GM10248 (cell line): Measurements from ENCODE around the gene SPECC1L.
"Not testable (repeated sequence)": the region's sequence is repeated elsewhere in the genome, so short reads cannot be mapped to it uniquely, and the experiment has no call there.

Experiments
- CTCF ChIA-PET: fragments of 300-600 bp; sonication (Branson Sonifier 250); formaldehyde crosslinking; extraction: SDS; loops from one replicate; lab custom pipeline; 2021; ENCODE audit warnings: antibody characterized with exemption; lab: Yijun Ruan, JAX
- POLR2A ChIA-PET: fragments of 350-650 bp; sonication (Branson Sonifier 250); formaldehyde crosslinking; extraction: SDS; loops from one replicate; lab custom pipeline; 2020; ENCODE audit warnings: antibody characterized with exemption; lab: Yijun Ruan, JAX
- DNase-seq: peaks from one replicate; pipeline ENCODE4 v3.0.0; 2012; ENCODE audit errors: extremely low spot score
- CTCF ChIP-seq: IDR thresholded peaks from 2 replicates; pipeline ENCODE4 v1.5.1; 2012; ENCODE audit warnings: mild to moderate bottlenecking, low read depth; ENCODE audit errors: extremely low read depth, missing control alignments, control extremely low read depth

SPECC1L gene

GRCh38 chr22:24247011-24247507, 23.6 kb upstream of the SPECC1L start:
- ChIA-PET POLR2A (no interaction called here), CTCF (interaction anchor here (0.9 to 1.8 kb wide), 3 partner anchors 16 to 90 kb away, joined by 3 to 6 read pairs (median 4); no protein-coding TSS in a partner anchor)
- DNase-seq: no peak
- no peak for TF ChIP-seq CTCF

DNA sequence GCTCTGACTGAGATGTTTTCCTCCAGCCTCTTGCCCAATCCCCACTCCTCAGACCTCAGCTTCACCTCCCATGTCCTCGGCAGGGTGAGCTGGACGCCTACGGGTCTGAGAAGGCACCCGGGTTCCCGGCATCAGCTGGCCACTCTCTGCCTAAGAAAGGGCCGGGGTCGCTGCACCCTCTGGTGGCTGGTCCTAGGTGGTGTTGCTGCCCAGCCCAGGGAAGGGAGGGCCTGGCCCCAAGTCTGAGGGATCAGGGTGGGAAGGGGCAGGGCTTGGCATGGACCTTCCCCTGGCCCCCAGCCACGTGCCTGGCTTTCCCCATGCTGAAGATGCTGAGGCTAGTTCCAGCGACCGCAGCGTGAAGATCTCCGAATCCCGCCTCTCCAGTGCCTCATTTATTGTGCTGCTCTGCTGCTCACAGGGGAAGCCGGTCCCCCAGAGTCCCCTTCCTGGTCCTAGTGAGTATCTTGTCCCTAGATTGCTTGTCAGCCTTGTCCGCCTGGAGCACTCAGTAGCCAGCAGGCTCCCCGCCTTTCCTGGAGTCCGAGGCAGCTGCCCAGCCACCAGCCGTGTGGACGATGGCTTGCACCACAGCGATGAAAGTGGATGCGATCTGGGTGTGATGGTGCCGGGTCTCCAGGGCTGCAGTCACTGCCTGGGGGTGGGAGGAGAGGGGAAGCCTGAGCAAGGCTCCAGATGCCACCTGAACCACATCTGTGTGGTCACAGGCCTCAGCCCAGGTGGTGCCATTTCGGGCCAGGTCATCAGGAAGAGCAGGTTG, 22.9 kb upstream of the SPECC1L start:
- CTCF ChIA-PET: interaction anchor here (0.9 to 1.8 kb wide), 3 partner anchors 17 to 90 kb away, joined by 3 to 6 read pairs (median 4); no protein-coding TSS in a partner anchor
- POLR2A ChIA-PET: no interaction called here
- peak; percentile 85 for DNase-seq
- TF ChIP-seq CTCF: peak; percentile 69

DNA sequence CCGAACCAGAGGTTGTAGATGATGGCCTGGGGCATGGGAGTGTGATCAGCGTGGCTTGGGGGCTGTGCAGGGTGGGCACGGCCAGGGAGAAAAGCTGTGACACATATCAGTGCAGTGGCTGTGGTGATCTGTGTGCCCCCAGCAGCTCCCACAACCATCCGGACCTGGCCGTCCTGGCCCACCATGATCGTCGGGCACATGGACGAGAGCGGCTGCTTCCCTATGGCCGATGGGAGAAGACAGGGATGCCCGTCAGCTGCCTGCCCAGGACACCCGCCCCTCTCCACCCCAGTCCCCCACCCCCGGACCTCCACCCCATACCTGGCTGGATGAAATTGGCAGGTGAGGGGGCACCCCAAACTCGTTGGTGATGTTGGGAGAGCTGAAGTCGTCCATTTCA, 22.0 kb upstream of the SPECC1L start:
- DNase-seq, POLR2A ChIA-PET: not testable (repeated sequence)
- CTCF ChIA-PET: interaction anchor here (1.8 kb wide), 1 partner anchor 91 kb away, joined by 4 read pairs; no protein-coding TSS in a partner anchor

- DNase-seq, POLR2A ChIA-PET, CTCF ChIA-PET: not testable (repeated sequence)
Measured at GRCh38 chr22:24249413-24249812, 21.2 kb upstream of the SPECC1L start.

DNA sequence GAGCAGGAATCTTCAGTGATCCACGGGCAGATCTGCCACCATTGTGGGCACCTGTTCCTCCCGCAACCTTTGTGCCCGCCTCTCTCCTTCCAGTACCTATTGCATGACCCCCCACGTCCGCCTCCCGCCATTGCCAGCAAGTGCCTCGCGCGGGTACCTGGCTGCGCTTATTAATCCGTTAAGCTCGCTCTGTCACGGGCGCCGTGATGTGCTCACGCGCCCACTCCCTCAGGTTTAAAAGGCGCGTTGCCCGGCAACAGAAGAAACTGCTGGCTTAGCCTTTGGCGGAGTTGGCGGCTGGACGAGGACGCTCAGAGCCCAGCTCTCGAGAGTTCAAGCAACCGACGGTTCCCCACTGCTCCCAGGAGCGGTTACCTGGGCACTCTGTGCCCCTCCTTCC, 19.3 kb upstream of the SPECC1L start:
- DNase-seq, CTCF ChIA-PET, POLR2A ChIA-PET: not testable (repeated sequence)

- CTCF ChIA-PET, DNase-seq: not testable (repeated sequence)
Measured at GRCh38 chr22:24253126-24253525, 17.5 kb upstream of the SPECC1L start.

DNA sequence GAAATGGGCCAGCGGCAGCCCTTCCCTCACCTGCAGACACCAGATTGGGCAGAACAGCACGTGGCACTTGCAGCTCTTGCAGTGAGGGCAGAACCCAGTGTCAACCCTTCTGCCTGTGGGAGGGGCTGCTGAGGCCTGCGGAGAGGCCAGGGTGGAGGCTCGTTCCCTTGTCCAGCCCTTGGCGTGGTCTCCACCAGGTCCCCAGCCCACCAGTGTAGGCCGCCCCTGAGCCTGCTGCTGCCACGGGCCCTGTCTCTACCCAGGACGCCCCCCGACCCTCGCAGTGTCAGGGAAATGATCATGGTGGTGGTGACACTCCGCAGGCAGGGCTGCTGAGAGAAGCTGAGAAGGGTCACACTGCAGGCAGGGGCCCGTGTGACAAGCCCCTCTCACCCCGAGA, 14.5 kb upstream of the SPECC1L start:
- POLR2A ChIA-PET, CTCF ChIA-PET, DNase-seq: not testable (repeated sequence)

More at GRCh38 chr22:24253126-24253525, 17.5 kb upstream of the SPECC1L start:
- POLR2A ChIA-PET: not testable (repeated sequence)

DNA sequence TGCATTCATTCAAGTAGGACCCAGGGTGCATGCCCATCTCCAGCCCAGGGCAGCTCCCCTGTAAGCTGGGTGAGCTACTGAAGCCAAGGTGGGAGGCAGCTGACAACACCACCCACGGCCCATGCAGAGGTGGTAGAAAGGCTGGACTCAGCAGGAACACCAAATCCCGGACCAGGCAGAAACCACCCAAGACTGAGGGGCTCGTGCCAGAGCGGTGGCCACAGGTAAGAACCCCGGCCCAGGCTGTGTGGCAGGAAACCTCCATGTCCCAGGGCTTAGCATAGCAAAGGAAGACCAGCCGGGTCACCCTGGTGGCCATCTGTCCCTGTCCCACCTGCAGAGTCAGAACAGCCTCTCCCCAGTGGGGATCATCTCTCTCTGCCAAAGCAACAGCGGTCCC, 13.9 kb upstream of the SPECC1L start:
- POLR2A ChIA-PET, DNase-seq, CTCF ChIA-PET: not testable (repeated sequence)

DNA sequence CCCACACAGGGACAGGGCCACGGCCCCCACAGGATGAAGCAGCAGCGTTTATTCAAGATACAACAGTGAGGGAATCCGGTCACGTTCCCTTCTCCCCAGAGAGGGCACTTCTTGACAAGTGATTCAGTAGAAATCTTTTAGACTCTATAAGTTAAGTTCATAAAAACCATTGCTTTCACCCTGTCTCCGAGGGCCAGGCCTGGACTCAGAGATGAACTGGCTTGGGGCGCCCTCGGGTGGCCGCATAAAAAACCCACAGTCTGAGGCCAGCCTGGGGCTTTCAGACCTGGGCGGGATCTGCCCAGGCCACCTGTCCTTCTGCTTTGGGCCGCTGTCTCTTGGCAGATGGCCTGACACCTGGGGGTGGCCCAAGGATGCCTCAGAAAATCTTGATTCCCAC, 11.2 kb upstream of the SPECC1L start:
- CTCF ChIA-PET, POLR2A ChIA-PET: not testable (repeated sequence)
- peak; percentile 73 for TF ChIP-seq CTCF
- DNase-seq: peak; percentile 64

DNA sequence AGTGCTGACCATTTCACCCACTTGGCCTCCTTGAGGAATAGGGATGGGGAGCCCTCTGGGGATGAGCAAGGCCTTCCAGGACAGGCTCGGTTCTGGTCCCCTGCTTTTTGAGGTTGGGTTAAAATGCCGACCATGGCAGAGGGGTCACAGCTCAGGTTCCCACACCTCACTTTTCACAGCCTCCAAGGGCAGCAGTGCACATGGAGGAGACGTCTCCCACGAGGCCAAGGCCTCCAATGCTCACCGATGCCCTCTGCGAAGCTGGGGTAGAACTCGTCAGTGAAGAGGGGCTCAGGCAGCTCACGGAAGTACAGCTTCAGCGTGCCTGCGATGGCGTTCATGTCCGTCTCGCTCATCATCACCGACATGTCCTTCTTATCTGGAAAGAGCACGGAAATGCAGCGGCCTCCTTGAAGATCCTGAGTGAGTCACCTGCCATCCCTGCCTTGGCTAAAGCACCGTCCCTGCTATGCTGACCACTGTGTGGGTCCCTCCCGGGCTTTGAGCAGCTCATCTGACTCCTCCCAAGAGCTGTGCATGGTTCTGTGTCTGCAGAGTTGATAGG, 8.4 kb upstream of the SPECC1L start:
- CTCF ChIA-PET, POLR2A ChIA-PET, DNase-seq: not testable (repeated sequence)

DNA sequence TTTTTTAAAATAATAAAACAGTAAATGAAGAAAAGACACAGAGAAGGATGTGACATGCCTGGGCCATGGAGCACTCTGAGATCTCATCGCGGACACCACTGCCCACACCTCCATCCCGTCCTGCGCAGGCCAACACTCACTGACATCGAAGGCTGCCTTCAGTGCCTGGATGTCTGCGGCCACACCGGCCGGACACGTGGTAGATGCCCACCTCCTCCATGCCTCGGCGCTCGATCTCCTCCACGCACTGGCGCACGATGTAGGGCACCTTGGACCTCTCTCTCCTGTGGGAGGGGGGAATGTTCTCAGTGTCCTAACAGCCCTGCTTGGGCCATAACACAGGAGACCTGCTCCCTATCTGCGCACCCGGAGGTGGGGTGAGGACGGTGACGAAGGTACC, 7.2 kb upstream of the SPECC1L start:
- POLR2A ChIA-PET, DNase-seq, CTCF ChIA-PET: not testable (repeated sequence)

GRCh38 chr22:24264329-24264896, 6.2 kb upstream of the SPECC1L start:
- DNase-seq, CTCF ChIA-PET, POLR2A ChIA-PET: not testable (repeated sequence)
